HEK293T (cell line): ENCODE measurements around the gene TKTL1.

Experiments
- BHLHE40 ChIP-seq: fragments of 450-650 bp; IDR thresholded peaks from 2 replicates; pipeline ENCODE4 v1.6.1; 2016; ENCODE audit warnings: mild to moderate bottlenecking, moderate library complexity, borderline replicate concordance
- ELF4 ChIP-seq: fragments of 450-650 bp; IDR thresholded peaks from 2 replicates; pipeline ENCODE4 v1.6.1; 2017; ENCODE audit warnings: antibody characterized with exemption
- FOXA1 ChIP-seq: fragments of 450-650 bp; IDR thresholded peaks from 2 replicates; pipeline ENCODE4 v1.6.1; 2016; ENCODE audit warnings: mild to moderate bottlenecking
- FOXM1 ChIP-seq: fragments of 450-650 bp; IDR thresholded peaks from 2 replicates; pipeline ENCODE4 v1.6.1; 2017; ENCODE audit warnings: mild to moderate bottlenecking, borderline replicate concordance
- HDGF ChIP-seq: fragments of 450-650 bp; IDR thresholded peaks from 2 replicates; pipeline ENCODE4 v1.6.1; 2017; ENCODE audit warnings: antibody characterized with exemption, borderline replicate concordance
- L3MBTL2 ChIP-seq: fragments of 450-650 bp; conservative IDR thresholded peaks from 2 replicates; pipeline ENCODE4 v1.6.1; 2016; ENCODE audit warnings: mild to moderate bottlenecking
- NFRKB ChIP-seq: fragments of 450-650 bp; IDR thresholded peaks from 2 replicates; pipeline ENCODE4 v1.6.1; 2016; ENCODE audit warnings: mild to moderate bottlenecking, moderate library complexity
- SUZ12 ChIP-seq: fragments of 450-650 bp; IDR thresholded peaks from 2 replicates; pipeline ENCODE4 v1.6.1; 2016; ENCODE audit warnings: mild to moderate bottlenecking
- TARDBP ChIP-seq: fragments of 450-650 bp; IDR thresholded peaks from 2 replicates; pipeline ENCODE4 v1.6.1; 2016
- ZNF384 ChIP-seq: fragments of 450-650 bp; IDR thresholded peaks from 2 replicates; pipeline ENCODE4 v1.6.1; 2016

DNA sequence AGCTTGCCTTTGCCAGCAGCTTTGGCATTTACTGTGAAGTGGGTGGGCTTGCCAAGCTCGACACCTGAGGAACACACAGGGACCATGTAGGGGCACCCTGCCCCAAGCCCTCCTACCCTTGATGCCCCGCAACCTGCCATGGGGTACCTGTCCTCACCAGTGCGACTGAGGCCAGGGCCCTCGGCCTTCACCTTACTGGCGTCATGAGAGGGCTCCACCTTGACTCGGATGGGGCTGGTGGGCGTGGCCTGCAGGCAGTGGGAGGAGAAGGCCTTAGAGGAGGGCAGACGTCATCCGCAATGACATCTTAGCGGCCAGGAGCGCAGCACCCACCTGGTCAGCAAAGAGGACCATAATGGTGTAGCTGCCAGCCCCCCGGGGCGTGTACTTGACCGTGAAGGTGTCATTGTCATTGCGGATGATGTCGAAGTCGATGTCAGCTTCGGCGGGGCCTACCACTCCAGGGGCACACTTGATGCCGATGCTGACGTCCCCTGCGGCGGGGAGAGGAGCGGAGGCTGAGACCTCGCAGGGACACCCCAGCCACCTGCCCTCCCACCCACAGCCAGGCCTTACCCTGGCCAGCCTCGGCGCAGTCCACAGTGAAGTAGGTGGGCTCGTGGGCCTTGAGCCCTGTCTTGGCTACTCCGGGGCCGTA lies 66.6 kb downstream of the TKTL1 start:
- TF ChIP-seq FOXA1 (no peak), ZNF384 (no peak), L3MBTL2 (no peak), BHLHE40 (no peak), NFRKB (no peak), HDGF (no peak), TARDBP (no peak), ELF4 (no peak), FOXM1 (no peak), SUZ12 (no peak)
